HG03175 (cell line): ENCODE results near the gene ARTN.

Source experiments
- ATAC-seq: cut with Tn5 transposase; IDR thresholded peaks from one replicate; pipeline ENCODE4 v1.9.1; 2021; ENCODE audit warnings: mild to moderate bottlenecking, moderate library complexity; ENCODE audit not compliant: unreplicated experiment

The ARTN gene, protein sequence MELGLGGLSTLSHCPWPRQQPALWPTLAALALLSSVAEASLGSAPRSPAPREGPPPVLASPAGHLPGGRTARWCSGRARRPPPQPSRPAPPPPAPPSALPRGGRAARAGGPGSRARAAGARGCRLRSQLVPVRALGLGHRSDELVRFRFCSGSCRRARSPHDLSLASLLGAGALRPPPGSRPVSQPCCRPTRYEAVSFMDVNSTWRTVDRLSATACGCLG

DNA sequence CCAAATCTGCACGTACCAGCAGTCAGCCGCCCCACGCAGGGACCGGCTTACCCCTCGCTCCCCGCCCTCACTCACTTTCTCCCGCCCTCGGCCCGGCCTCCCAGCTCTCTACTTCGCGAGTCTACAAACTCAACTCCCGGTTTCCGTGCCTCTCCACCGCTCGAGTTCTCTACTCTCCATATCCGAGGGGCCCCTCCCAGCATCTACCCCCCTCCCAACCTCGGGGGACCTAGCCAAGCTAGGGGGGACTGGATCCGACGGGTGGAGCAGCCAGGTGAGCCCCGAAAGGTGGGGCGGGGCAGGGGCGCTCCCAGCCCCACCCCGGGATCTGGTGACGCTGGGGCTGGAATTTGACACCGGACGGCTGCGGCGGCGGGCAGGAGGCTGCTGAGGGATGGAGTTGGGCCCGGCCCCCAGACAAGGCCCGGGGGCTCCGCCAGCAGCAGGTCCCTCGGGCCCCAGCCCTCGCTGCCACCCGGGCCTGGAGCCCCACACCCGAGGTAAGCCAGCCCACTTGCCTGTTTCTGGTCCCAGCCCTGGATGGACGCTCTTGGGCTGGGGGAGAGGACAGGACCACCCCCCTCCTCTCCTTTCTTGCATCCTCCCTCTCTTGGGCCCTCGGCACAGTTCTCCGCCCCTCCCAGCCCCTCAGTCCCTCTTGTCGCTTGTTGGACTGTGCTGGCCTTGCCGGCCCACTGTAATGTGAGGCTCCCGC is at the start of gene ARTN:
TSS of gene ARTN (plus strand) at position 416 of the 715 bp plus-strand sequence. CDS start 1,856 bp downstream, outside the sequence.
- no peak for ATAC-seq

DNA sequence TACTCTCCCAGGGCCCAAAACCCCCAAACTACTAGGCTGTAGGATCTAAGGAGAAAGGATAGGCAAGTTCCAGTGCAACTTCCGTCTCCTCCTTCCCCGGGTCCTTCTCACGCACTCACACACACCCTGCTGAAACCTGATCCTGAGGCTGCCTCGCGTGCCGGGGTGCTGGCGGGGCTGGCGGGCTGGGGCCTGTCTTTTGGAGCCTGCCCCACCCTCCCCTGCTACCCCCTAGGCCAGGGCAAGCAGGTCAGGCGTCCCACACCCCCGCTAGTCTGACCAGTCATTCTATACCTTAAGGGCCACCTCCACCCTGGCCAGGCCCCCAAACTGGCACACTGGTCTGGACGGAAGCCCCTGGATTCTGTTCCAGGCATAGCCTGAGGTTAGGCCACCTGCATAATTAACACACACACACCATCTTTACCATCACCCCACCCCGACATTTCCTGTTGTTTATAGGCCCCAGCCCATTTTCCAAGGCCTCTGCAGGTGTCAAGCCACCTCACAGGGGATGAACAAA is 48.3 kb upstream of the ARTN start:
- no peak for ATAC-seq

DNA sequence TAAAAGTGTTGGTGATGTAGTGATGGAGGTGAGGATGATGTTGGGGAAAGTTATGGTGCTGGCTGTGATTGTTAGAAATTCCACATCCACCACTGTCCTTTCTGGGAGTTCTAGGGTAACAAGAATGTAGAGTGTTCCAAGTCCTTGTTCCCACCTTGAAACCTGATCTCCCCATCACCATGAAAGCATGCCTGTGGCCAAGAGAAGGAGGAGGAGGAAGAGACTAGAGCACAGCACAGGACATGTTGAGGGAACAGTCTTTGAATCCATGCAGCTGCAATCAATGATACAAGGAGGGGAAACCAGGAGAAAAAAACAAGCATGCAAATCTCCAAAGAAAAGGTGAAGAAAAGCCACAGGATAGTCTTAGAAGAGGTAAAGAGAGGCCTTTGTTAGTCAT is 45.9 kb upstream of the ARTN start:
- no peak for ATAC-seq

DNA sequence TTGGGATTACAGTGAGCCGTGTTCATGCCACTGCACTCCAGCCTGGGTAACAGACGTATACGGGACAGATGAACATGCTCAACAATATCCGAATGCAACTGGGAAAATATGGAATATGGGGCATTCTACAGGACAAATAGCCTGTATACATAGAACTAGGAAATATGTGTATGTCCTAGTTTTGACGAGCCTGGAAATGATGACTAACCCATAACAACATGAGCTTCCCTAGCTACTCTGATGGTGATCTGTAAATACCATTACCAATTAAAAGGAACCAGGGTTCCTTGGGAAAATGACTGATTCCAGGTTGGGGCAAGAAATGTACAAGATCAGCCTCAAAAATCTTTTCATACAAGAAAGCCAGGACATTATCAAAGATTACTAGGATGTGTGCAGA is 42.8 kb upstream of the ARTN start:
- no peak for ATAC-seq

DNA sequence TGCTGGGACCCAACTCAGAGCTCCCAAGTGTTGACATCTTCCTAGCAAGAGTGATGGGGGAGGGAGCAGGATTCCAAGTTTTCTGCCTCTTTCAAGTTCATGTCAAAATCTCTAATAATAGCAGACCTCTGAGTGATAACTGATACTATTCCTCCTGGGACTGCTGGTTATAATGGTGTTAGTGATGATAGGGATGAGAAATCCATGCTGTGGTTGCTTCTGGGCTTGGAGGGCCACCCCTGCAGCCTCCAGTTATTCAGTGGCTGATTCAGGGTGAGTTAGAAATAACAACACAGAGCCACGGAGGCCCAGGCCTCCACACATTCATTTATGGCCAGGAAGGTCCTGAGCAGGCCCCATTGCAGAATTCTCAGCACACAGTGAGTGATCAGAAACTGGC is 40.6 kb upstream of the ARTN start:
- no peak for ATAC-seq

DNA sequence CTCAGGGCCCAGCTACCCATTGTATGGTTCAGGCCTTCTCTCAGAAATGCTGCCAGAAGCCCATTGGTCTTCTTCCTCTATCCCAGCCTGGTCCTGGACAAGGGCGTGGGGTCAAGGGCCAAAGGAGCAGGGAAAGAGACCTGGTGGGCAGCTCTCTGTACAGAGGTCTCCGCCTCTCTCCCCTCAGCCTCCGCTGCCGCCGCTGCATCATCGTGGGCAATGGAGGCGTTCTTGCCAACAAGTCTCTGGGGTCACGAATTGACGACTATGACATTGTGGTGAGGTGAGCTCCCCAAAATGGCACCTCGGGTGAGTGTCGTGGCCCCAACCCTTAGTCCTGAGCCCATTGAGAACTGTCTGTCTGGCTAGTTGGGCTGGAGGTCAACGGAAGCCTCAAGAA is 34.6 kb upstream of the ARTN start:
- no peak for ATAC-seq

DNA sequence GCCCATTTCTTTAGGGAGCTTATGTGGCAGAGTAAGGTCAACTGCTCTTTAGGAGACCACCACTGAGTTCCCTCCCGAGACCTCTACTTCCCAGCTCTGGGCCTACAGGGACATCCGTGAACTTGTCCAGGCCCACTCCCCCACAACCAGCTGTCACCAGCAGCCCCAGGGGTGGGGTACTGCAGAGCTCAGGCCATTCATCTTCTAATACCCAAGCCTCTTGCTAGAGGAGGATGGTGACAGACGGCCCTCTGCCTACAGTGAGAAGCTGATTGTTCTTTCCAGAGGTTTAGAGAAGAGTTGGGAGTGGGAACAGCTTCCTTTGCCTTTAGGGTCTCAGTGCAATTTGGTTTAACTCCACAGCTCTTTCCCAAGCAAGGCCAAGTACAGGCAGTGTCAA is 33.2 kb upstream of the ARTN start:
- ATAC-seq: no peak

DNA sequence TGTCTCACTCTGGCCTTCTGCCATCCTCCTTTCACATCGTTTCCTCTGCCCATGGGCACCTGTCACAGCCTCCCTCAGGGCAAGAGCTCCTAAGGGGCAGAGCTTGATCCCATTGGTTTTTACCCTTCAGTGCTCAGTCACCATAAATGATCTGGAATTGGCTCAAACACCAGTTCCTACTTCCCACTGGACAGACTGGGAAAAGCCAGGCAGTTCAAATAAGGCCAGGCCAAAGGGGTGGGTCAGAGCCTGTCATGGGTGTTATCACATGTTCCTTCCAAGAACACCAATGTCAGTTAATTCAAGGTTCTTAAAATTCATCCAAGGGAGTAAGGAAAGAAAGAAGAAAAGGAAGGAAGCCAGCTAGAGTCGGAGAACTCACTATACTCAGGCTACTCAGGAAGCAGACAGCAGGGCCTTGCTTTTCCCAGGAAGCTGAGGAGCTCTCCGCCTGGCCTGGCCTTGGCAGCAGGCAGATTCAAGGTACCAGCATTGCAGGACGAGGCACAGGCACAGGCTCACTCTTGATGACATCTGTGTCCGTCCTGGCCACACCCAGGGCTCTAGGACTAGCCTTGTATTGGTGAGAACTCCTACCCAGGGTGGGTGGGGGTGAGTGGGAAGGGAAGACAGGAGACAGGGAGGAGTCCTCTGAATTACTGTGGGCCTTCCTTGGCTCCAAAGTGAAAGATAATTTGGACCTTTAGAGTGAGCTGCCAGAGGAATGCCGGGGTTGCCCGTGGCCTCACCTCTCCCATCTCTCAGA is 32.2 kb upstream of the ARTN start:
- ATAC-seq: no peak

DNA sequence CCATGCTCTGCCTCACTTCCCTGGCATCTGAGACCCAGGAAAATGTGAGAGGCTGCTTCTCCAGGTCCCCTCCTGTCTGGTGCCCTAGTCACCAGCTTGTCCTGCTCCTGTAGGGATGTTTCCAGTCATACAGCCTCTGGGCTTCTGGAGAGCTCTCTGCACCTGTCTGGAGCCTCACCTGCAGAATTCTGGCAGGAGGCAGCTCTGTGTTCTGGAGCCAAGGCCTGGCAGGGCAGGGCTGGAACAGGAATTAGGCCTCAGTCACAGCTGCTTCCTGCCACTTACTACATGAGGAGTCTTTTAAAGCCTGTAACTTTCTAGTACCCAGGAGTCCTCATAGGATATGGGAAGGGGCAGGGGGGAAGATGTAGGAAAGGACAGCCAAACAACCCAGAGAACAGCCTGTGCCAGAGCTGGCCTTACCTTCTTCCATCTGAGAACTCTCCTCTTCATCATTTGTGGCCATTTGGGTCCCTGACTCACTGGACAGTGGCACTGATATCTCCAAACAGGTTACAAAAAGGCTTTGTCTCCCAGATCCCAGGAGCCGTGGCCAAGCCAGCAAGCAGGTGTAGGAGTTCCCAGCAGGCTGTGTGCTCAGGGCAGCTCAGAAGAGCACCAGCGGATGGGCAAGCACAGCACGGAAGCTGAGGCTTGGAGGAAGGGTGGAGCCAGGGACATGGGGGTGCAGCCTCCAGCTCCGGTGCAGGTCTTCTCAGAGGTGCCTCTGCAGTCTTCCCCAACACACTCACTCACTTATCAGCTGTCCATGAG is 31.4 kb upstream of the ARTN start:
- ATAC-seq: no peak

DNA sequence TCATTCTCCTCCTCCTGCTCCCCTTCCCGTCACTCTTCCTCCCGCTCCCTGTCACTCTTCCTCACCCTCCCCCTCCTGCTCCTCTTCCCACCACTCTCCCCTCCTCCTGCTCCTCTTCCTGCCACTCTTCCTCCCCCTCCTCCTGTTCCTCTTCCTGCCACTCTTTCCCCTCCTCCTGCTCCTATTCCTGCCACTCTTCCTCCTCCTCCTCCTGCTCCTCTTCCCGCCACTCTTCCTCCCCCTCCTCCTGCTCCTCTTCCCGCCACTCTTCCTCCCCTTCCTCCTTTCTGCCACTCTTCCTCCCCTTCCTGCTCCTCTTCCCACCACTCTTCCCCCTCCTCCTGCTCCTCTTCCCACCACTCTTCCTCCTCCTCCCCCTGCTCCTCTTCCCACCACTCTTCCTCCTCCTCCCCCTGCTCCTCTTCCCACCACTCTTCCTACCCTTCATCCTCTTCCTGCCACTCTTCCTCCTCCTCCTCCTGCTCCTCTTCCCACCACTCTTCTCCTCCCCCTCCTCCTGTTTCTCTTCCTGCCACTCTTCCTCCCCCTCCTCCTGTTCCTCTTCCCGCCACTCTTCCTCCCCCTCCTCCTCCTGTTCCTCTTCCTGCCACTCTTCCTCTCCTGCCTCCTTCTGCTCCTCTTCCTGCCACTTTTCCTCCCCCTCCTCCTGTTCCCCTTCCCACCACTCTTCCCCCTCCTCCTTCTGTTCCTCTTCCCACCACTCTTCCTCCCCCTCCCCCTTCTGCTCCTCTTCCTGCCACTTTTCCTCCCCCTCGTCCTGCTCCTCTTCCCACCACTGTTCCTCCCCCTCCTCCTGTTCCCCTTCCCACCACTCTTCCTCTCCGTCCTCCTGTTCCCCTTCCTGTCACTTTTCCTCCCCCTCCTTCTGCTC is 28.7 kb upstream of the ARTN start:
- no peak for ATAC-seq

DNA sequence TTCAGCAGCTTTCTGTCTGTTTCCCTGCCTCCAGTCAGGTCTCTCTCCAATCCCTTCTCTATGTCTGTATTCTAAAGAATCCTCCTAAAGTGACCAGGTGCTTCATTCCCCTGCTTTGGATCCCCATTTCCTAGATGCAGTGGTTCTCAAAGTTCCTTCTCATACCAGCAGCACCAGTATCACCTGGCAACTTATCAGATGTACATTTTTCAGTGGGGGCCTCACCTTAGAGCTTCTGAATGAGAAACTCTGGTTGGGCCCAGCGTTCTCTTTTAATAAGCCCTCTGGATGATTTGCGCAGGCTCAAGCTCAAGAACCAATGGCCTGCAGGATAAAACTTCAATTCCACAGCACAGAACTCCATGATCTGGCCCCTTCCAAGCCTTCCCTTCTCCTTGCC is 25.4 kb upstream of the ARTN start:
- no peak for ATAC-seq

DNA sequence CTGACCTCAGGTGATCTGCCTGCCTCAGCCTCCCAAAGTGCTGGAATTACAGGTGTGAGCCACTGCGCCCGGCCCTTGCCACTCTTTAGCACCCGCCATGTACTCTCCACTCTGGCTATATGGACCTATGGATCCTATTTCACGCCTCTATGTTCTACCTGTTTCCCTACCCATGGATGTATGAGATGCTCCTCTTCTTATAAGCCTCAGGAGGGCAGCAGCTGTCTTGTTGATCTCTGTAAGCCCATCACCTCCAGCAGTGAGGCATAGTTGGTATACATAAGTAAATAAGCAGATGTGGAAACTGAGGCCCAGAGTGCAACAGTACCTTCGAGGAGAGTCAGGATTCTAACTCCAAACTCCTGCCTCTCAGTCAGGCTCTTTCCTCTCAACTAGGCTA is 24.7 kb upstream of the ARTN start:
- ATAC-seq: no peak

DNA sequence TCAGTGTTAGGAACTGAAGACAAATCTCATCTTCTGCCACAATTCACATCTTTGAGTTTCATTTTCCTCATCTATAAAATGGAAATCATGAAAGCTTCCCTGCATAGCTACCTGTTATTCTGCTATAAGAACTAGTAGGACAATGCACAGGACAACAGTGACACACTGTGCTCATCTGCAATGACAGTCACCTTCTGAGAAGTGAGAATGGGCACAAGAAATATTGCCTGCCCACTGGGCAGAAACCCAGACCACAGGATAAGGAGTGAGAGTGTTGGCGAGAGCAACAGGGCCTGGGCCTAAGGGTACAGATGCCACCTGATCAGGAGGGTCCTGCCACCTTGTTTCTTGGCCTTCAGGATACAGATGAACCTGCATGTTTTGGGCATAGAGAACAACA is 23.3 kb upstream of the ARTN start:
- ATAC-seq: no peak

DNA sequence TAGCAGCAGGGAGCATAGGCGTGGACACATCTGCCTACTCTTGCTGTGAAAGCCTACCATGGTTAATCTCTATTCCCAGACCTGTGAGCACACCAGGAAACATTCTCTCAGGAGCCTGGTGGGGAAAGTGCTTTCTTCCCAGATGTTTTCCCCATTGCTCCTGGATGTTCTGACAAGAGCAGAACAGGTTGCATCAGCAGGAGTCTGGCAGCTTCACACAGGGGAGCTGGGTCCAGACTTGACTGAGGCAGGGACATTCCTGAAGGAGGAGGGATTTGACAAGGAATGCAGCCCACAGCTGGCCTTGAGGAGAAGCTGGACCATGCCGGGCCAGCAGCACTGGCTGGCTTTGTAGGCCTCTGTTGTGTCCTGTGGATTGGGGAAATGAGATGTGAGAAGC is 21.0 kb upstream of the ARTN start:
- ATAC-seq: no peak

DNA sequence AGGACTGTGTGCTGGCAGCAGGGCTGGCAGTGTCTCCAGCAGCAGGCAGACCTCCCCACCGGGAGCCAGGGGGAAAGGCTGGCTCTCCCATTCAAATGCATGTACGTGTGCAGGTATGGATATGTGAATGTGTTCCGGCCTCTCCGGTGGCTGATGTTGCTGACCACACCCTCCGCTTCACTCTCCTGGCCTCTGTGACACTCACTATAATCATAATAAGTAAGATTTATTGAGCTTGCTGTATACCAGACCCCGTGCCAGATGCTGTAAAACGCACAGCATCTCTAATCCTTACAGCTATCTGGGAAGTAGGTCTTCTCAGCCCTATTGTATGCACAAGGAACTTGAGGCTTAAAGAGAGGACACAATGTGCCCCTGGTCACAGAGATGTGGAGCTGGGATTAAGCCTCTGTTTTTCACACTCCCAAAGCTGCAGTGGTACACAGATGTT is 20.5 kb upstream of the ARTN start:
- no peak for ATAC-seq

DNA sequence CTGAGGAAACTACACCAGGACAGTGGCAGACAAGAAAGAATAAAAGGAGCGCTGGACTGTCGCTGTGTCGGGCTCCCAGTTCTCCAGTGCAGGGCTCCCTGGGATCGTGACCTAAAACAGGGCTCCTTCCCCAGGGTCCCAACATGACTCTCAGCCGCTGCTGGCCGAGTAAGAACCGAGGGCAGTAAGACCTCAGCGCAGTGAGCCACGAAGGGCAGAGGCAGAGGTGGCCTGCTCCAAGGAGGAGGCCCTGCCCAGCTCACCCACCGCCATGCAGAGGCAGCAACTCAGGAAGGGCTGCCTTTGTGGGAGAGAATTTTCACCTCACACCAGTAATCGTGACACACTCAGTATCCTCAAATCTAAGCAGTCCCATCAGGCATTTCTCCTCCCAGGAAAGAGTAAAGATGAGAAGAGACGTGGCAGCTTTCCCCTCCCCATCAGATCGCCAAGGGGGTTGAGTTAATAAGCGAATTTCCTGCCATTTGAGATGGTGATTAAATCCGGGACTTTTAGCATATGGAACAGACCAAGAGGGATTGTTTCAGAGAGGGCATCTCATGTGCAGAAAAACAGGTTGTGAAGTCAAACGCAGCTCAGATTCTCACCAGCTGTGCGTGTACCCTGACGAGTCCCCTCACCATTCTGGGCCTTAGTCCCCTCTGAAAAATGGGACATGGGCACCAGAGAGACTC is 19.8 kb upstream of the ARTN start:
- no peak for ATAC-seq

DNA sequence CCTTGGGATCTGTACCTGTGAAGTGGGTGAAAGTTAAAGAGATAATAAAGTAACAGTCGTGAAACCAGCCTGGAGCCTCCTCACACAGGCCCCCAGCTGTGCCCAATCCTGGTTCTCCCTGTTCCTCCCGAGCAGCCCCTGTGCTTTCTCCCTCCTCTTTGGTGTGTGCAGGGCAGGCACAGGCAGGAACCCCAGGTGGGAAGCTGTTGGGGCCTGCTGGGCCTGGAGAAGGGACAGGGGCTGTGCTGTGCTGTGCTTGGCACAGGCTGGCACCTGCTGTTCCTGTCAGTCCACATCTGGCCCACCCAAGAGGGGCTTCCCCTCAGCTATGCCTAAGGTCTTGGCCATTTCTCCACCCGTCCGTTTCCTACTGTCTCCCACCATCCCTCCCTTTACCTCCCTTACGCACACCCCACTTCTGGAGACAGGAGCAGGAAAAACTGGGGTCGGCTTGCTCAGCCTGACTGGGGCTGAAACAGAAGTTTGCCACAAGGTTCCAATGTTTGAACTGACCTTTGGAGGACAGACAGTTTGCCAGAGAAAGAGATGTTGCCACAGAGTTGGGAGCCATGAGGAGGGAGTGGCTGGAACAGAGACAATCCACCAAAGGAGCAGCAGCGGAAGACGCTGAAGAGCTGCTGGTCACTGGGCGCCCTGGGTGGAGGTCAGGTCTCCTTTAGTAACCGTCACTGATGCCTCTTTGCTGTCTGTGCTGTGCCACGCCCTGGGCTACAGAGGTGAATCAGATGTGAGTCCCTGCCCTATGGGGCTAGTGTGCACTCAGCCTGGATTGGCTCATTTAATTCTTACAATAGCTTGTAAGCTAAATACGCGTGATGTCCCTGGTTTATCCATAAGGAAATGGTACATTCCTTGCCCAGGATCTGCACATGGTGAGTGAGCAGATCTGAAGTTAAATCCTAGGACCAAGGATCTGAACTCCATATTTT is 18.8 kb upstream of the ARTN start:
- no peak for ATAC-seq

DNA sequence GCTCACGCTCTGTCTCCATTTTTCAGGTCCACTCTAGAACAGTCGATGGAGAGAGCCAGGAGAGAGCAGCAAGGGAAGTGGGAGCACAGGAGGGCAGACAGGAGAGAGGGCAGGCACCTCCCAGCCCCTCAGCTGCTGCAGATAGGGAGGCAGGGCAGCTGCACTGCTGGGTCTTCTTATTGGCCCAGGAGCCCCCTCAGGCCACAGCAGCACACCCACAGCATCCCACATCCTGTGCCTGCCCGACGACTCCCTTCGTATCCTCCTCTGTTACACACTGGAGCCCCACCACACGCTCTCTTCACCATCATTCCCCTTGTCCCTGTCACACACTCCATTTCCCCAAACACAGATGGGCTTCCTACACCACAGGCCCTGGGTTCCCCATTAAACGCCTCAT is 13.7 kb upstream of the ARTN start:
- no peak for ATAC-seq
